GM18951 (cell line): ENCODE data around the gene SORCS2.

Experiments
- POLR2A ChIP-seq: IDR thresholded peaks from 4 replicates; pipeline ENCODE4 v1.6.1; 2011; ENCODE audit warnings: mild to moderate bottlenecking; ENCODE audit not compliant: insufficient read length, insufficient read depth; ENCODE audit errors: extremely low read depth
- in situ Hi-C: fragments of 300-500 bp; cut with MboI; formaldehyde crosslinking; loops from one replicate; pipeline ENCODE4 v1.12.0; 2022; ENCODE audit warnings: low sequenced_read_pairs, mixed read lengths, inconsistent platforms; ENCODE audit not compliant: unreplicated experiment

SORCS2 gene

DNA sequence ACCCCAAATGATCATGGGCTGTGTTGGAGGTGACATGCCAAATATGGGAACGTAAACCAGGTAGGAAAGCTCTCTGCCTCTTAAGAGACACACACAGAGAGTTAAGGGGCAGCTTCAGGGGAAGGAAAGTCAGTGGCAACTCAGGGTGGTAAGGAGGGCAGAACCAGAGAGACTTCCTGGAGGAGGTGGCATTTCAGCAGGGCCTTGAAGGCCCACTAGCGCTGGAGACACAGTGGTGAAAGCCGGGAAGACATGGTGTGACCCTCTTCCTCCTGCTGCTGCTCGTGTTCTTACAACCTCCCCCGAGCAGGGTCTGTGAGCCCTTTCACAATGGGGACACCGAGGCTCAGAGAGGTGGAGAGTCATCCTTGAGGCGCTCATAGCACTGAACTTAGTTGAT lies 68.2 kb downstream of the SORCS2 start:
- in situ Hi-C loops: no loop called here
- no peak for TF ChIP-seq POLR2A

DNA sequence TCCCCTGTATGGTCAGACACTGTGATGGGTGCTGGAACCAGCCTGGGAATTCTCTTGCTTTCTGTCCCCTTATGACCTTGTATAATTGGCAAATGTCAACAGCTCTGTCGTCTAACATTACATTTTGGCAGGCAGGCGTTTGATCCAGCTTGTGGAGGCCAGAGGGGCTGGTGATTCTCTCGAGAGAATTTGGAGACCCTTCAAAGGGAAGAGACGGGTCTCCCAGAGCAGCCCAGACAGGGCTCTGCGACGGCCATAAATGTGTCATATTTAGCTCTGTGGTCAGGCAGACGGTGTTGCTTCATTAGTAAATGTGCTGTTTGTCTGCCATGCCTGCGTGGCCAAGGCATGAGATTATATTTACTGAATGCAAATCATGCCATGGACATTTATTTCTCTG lies 68.7 kb downstream of the SORCS2 start:
- no peak for TF ChIP-seq POLR2A
- in situ Hi-C loops: no loop called here

DNA sequence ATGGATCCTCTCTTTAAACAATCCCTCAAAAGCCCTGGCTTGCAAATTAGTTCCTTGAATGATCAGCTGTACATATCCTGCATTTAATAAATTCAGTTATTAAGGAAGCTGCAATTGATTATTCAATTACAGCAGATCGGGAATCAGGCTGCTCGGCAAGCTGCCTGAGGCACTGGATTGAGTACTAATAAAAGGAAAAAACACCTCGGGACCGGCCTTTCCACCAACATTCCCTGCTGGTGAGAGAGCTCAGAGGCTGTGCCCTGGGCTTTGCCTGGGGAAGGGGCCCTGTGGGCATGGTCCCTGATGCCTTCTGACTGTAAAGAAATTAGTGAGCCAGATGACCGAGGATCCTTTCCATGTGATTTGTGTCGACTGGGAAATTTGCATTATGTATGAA lies 69.2 kb downstream of the SORCS2 start:
- TF ChIP-seq POLR2A: no peak
- in situ Hi-C loops: no loop called here

DNA sequence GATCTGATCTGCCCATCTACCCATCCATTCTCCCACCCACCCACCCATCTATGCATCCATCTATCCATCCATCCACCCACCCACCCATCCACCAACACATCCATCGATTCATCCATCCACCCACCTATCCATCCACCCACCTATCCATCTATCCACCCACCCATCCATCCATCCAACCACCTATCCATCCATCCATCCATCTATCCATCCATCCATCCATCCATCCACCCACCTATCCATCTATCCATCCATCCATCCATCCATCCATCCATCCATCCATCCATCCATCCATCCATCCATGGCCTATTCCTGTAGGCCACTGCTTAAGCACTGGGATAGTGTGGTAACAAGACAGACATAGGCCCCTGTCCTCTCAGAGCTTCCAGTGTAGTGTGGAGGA lies 69.8 kb downstream of the SORCS2 start:
- no peak for TF ChIP-seq POLR2A
- in situ Hi-C loops: no loop called here

DNA sequence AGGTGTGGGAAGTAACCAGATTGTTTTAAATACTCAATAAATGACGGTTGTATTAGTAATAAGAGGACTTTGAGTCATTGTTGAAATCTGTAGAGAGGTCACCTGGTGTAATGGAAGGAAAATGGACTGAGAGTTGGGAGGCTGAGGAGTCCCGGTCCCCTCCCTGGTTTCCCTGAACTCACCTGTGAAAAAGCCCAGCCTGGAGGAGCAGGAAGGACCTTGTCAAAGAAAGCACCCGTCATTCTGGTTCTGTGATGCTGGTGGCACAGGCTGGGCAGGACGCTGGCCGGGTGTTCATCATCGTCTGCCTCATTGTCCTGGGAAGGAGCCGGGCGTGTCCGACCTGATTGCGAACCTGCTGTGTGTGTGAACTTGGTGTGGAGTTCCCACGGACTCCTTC lies 70.8 kb downstream of the SORCS2 start:
- TF ChIP-seq POLR2A: no peak

DNA sequence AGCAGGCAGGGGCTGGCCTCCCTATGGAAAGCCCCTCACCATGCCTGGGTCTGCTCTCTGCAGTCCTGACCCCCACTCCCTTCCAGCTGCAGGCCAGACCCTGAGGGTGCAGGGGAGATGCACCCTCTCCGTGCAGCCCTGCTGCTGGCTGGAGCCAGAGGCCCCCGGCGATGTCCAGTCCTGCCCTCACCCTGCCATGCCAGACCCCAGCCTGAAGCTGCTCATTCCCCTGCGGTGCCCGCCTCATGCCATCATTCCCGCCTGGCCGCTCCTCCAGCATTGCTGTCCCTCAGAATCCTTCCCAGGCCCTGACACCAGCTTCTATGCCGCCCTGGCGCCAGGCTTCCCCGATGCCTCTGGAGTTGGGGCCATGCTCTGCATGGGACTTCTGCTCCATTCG lies 72.4 kb downstream of the SORCS2 start:
- in situ Hi-C loops: no loop called here
- no peak for TF ChIP-seq POLR2A

More for the DNA sequence above, 70.8 kb downstream of the SORCS2 start:
- in situ Hi-C loops: no loop called here

DNA sequence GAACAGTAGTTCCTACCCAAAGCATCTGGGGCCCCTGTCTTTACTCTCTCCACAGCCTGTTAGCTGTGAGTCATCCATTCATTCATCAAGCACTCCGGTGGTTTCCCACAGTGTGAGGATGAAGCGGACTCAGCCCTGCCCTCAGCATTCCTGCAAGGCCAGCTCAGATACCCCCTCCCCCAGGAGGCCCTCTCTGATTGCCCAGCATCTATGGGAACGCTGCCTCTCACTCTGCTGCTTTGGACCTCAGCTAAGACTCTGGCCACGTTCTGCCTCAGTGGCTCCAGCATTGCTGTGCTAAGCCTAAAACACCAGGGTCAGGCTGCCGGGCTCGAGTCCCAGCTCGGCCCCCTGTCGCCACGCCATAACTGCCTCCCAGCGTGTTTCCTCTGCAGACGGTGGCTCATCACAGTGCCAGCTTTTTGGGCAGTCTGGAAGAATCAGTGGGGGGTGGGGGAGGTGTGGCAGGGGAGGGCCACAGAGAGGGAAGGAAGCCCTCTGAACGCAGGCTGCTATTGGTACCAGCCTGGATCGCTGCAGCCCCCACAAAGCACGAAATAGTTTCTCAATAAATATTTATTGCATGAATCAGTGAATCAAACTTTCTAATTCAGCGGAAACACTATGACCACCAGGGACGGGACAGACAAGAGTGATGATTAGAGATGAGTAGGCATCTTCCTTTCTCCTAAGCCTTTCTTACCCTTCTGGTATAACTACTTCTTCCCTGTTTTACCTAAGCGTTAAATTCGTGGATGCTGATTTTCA lies 74.4 kb downstream of the SORCS2 start:
- TF ChIP-seq POLR2A: no peak
- in situ Hi-C loops: no loop called here

DNA sequence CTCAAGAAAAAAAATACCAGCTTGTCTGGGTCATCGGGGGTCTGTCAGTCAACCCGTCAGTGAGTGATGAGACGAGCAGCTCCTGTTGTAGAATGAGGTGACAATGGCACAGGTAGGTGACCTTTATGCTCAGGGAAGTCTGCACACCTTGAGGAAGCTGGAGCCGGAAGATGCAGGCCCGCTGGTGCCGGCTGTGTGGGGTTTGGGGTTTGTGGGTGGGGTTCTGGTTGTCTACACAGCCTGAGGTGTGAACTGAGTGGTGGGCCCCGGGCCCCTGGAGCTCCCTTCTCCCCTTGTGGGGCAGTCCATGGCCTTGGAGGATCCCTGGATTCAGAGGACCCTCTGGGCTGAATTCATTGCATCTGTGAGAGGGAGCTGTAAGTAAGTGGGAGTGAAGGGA lies 75.5 kb downstream of the SORCS2 start:
- in situ Hi-C loops: no loop called here

DNA sequence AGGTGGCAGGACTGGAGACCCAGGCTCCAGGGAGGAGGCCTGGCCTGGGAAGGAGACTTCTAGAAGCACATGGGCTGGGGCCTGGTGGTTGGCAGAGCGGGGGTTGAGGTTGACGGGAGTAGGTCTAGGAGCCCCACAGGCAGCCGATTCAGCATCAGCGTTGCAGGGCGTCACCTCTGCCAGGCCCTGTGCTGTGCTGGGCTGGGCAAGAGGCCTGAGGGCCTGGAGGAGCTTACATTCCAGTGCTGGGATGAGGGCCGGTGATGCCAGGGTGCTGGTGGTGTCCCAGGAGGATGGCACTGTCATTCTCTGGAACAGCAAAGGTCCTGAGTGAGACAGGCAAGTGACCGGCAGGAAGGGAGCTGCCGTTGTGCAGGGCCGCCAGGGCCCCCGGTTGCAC lies 76.6 kb downstream of the SORCS2 start:
- in situ Hi-C loops: no loop called here
- no peak for TF ChIP-seq POLR2A

More for the DNA sequence above, 75.5 kb downstream of the SORCS2 start:
- TF ChIP-seq POLR2A: no peak

DNA sequence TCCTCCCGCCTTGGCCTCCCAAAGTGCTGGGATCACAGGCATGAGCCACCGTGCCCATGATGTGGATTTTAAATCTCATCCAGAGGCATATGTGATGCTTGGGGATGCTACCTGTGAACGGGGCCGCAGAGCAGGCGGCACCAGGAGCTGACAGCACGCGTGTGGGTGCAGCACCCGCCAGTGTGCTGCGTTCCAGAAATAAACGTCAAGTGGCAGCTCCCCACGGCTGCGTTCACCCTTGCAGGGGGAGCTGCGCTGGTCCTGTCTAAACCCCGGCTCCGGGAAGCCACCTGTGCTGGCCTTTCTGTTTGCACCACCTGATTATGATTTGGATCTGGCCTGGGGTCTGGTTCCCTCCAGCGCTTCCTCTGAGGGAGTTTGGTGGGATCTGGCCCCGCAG lies 77.8 kb downstream of the SORCS2 start:
- in situ Hi-C loops: no loop called here
- no peak for TF ChIP-seq POLR2A

DNA sequence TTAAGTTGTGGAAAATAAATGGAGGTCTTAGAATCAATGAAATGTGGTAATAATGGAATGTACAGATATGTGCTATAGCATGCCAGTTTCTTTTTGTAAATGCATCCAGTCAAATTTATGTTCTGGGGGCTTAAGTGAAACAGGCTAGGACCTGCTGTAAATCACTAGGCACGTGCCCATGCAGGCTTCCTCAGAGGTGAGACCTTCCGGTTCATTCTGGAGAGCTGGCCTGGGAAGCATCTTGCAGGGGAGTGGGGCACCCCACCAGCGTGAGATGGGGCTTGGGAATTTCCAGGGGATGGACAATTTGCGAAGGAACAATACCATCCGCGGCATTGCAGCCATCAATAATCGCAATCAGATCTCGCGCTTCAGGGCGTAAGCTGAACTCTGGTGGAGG lies 80.1 kb downstream of the SORCS2 start:
- in situ Hi-C loops: no loop called here
- TF ChIP-seq POLR2A: no peak

DNA sequence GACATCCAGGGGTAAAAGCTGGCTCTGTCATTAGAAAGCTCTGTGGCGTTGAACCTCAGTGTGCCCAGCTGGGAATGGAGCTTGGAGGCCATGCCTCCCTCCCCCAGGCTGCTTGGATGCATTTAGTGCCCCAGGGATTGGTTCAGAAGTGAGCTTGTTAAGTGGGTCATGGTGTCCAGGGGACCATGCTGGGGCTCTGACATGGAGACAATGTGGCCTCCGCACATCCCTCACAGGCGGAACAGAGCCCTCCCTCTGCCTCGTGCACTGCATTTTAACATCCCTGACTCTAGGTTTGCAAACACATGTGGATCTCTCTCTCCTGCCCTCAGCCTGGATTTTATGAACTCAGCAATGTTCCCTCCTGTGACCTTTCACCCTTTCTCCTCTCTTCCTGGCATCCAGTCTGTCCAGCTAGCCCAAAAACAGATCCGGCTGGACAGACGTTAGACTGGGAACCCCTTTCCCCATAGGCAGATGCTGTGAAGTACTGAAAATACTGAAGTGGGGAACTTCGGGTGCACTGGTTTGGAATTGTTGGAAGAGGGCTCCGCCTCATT lies 81.5 kb downstream of the SORCS2 start:
- TF ChIP-seq POLR2A: no peak
- in situ Hi-C loops: no loop called here

DNA sequence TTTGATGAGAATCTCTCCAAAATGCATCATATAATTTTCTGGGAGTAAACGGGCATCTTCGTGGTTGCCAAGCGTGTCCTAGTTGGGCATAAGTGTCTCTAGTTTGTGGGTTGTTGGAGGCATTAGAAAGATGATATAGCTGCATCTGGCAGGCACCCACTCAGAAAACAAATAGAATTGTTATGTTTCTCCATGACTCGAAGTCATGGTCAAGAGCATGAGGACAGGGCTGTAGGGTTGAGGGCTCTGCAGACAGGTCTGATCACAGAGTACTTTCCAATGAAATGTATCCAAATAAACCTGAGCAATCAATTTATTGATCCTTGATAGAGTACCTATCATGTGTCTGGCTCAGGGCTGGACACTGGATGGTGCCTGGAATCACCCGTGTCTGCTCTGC lies 82.7 kb downstream of the SORCS2 start:
- in situ Hi-C loops: no loop called here
- no peak for TF ChIP-seq POLR2A

DNA sequence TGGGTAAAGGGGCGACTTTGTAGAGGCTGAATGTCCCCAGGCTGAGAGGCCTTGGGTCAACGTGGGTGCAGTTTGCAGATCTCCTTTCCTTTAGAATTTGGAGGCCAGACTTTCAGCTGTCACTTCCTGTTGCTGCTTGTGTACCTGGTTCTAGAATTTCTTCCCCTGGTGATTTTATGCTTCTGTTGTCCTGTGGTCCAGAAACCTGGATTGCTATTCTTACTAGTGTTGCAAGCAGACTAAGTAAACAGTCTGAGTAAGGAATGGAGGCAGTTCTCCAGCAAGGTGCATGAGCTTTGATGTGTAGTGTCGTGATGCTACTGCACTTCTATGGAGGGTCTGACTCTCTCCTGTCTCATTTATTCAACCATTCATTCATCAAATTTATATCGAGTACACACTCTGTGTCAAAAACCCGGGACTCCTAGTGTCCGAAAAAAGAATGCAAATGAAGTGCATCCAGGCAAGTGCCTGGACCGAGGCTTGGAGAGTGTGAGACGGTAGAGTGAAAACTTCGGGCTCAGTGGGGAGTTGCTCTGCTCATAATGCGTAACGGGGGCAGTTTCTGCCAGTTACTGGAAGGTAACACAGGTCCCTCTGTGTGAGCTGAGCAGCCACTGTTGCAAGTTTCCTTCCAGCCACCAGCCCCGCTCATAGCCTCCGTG lies 83.3 kb downstream of the SORCS2 start:
- in situ Hi-C loops: no loop called here
- TF ChIP-seq POLR2A: no peak
